ENCODE results near the gene LYRM1. TPM values are rescaled to one million over a fixed set of nuclear protein-coding genes. Genes with fewer than 3 reads are reported as not detected.
A peak's percentile ranks its signal among the peaks of the same experiment; 100 is the strongest.

The LYRM1 gene
- polyA plus RNA-seq, 1 of the 3 experiments (the other 2 are of a cell fraction): 18.1 TPM

DNA sequence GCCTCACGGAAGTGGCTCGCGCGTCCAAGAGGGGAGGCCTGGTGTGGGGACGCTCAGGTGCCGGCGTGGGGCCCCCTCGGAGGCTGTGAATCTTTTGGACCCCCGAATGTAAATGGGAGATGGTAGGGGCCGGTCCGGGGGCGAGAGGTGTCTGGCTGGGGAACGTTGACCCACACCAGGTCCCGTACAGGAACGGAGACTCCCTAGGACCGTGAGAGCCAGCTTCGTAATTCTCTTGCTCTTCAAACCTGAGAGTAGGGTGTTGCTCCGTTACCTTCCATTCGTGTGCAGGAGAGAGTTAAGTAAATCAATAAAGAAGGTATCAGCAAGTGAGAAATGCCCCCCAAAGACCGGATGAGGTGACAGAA is 481 bp downstream of the LYRM1 start:
- H3K79me2 ChIP-seq (ENCODE audit: insufficient read depth): peaks cover 72% of the 10 kb centered on the region
- no peak for DNase-seq
- H2AFZ ChIP-seq (ENCODE audit: low read depth): peak overlapping the region; percentile 20; the same call in 1 of the 2 replicates
- TF ChIP-seq GABPA (IDR thresholded peaks at IDR 0.05; ENCODE audit: low read depth) (no peak), FOXJ3 (CRISPR knock-in tag; IDR thresholded peaks at IDR 0.05) (peak; percentile 48; the same call in 1 of the 2 replicates), NFIC (IDR thresholded peaks at IDR 0.05; ENCODE audit: borderline replicate concordance) (no peak), EP300 (IDR thresholded peaks at IDR 0.05; ENCODE audit: borderline replicate concordance in 1 of 2, low read depth in 1 of 2, low read length in 1 of 2) (no peak), YY1 (IDR thresholded peaks at IDR 0.05; ENCODE audit: low read depth) (no peak)
- WGBS (ENCODE audit: low lambda C conversion rate): 3% methylated on average over 12 of the region's 20 CpGs
- H3K4me1 ChIP-seq (ENCODE audit: control insufficient read depth in 1 of 2, insufficient read depth in 2 of 2, low read depth in 1 of 2, low read length in 1 of 2): peaks cover 21 to 28% of the 10 kb centered on the region in 2 experiments
- H4K20me1 ChIP-seq (ENCODE audit: insufficient read depth): peaks cover 7% of the 10 kb centered on the region; the same call in 1 of the 2 replicates
- H3K4me3 ChIP-seq (ENCODE audit: low read depth in 2 of 2, low read length in 1 of 2): peak overlapping the region; percentile 84 to 95
- H3K9me2 ChIP-seq: no peaks in the 10 kb centered on the region
- ChIA-PET CTCF (interaction anchor here (2.3 kb wide), 1 partner anchor 51 kb away, joined by 10 read pairs; no protein-coding TSS in a partner anchor), POLR2A (interaction anchor here (0.6 to 2.1 kb wide), 3 partner anchors 13 to 1201 kb away, joined by 3 to 8 read pairs (median 3); partner anchors contain the start of genes ERI2 and REXO5)
- H3K9me3 ChIP-seq: no peaks in the 10 kb centered on the region
- H3K9ac ChIP-seq: peak overlapping the region; percentile 96
- peak overlapping the region; percentile 89 for H3K4me2 ChIP-seq
- H3F3A ChIP-seq (replicated peaks; ENCODE audit: insufficient read depth): peaks cover 11% of the 10 kb centered on the region
- H3K27me3 ChIP-seq (ENCODE audit: insufficient read depth): no peaks in the 10 kb centered on the region
- H3K36me3 ChIP-seq (replicated peaks in 1 of 2; ENCODE audit: control insufficient read depth in 1 of 2, insufficient read depth in 2 of 2, low read length in 1 of 2): peaks cover 5 to 19% of the 10 kb centered on the region in 2 experiments
- peak overlapping the region; percentile 93 to 98 for H3K27ac ChIP-seq (ENCODE audit: low read depth in 2 of 2, low read length in 1 of 2)

DNA sequence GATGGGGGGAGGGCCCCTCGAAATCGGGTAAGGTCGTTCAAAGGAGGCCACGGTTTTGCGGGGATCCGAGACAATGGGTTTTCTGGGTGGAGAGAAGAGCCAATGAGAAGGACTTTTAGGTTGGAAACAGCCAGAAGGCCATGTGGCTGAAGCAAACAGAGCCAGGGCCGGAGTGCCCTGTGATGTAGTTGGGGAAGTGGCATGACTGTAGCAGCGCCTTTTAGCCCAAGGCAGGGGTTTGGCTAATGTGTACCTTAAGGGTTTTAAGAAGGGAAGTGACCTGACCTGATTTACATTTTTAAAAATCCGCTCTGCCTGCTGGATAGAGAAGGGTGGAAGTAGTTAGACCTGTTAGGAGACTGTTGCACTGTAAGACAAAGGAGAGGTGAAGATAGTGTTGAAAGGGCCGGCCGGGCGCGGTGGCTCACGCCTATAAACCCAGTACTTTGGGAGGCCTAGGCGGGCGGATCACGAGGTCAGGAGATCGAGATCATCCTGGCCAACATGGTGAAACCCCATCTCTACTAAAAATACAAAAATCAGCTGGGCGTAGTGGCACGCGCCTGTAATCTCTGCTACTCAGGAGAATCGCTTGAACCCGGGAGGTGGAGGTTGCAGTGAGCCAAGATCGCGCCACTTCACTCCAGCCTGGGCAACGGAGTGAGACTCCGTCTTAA is 1.0 kb downstream of the LYRM1 start:
- H3K27me3 ChIP-seq (ENCODE audit: insufficient read depth): no peaks in the 10 kb centered on the region
- peak overlapping the region; percentile 20; the same call in 1 of the 2 replicates for H2AFZ ChIP-seq (ENCODE audit: low read depth)
- 28% methylated on average over 27 of the region's 27 CpGs for WGBS (ENCODE audit: low lambda C conversion rate)
- peaks cover 5 to 14% of the 10 kb centered on the region in 2 experiments for H3K36me3 ChIP-seq (replicated peaks in 1 of 2; ENCODE audit: control insufficient read depth in 1 of 2, insufficient read depth in 2 of 2, low read length in 1 of 2)
- peak overlapping the region; percentile 84 to 95 for H3K4me3 ChIP-seq (ENCODE audit: low read depth in 2 of 2, low read length in 1 of 2)
- H3F3A ChIP-seq (replicated peaks; ENCODE audit: insufficient read depth): peaks cover 16% of the 10 kb centered on the region
- peak overlapping the region; percentile 96 for H3K9ac ChIP-seq
- no peaks in the 10 kb centered on the region for H3K9me3 ChIP-seq
- peak overlapping the region; percentile 89 for H3K4me2 ChIP-seq
- ChIA-PET CTCF (interaction anchor here (1.9 kb wide), 1 partner anchor 183 kb away, joined by 4 read pairs; no protein-coding TSS in a partner anchor), POLR2A (interaction anchor here (0.6 kb wide), 1 partner anchor 1202 kb away, joined by 3 read pairs; no protein-coding TSS in a partner anchor)
- H3K27ac ChIP-seq (ENCODE audit: low read depth in 2 of 2, low read length in 1 of 2): peak overlapping the region; percentile 93 to 98
- peaks cover 67% of the 10 kb centered on the region for H3K79me2 ChIP-seq (ENCODE audit: insufficient read depth)
- H3K9me2 ChIP-seq: no peaks in the 10 kb centered on the region
- H4K20me1 ChIP-seq (ENCODE audit: insufficient read depth): peaks cover 7% of the 10 kb centered on the region; the same call in 1 of the 2 replicates
- DNase-seq: peak; percentile 66
- TF ChIP-seq, protein P1, sequence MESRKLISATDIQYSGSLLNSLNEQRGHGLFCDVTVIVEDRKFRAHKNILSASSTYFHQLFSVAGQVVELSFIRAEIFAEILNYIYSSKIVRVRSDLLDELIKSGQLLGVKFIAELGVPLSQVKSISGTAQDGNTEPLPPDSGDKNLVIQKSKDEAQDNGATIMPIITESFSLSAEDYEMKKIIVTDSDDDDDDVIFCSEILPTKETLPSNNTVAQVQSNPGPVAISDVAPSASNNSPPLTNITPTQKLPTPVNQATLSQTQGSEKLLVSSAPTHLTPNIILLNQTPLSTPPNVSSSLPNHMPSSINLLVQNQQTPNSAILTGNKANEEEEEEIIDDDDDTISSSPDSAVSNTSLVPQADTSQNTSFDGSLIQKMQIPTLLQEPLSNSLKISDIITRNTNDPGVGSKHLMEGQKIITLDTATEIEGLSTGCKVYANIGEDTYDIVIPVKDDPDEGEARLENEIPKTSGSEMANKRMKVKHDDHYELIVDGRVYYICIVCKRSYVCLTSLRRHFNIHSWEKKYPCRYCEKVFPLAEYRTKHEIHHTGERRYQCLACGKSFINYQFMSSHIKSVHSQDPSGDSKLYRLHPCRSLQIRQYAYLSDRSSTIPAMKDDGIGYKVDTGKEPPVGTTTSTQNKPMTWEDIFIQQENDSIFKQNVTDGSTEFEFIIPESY (IDR thresholded peaks at IDR 0.05; ENCODE audit: borderline replicate concordance, low read depth): no peak
- no peak for TF ChIP-seq EZH2phosphoT487 (IDR thresholded peaks at IDR 0.05; ENCODE audit: borderline replicate concordance, low read depth)
- no peak for TF ChIP-seq GABPA (IDR thresholded peaks at IDR 0.05; ENCODE audit: low read depth)
- TF ChIP-seq USF1 (IDR thresholded peaks at IDR 0.05; ENCODE audit: borderline replicate concordance, low read depth): no peak
- TF ChIP-seq SMC3 (IDR thresholded peaks at IDR 0.05; ENCODE audit: low read depth, low read length): no peak
- no peak for TF ChIP-seq TCF12 (IDR thresholded peaks at IDR 0.05)
- no peak for TF ChIP-seq RXRA (IDR thresholded peaks at IDR 0.05; ENCODE audit: borderline replicate concordance, low read depth)
- peak; percentile 87 for TF ChIP-seq MAX (IDR thresholded peaks at IDR 0.05; ENCODE audit: low read depth)
- peak; percentile 93 for TF ChIP-seq MXI1 (IDR thresholded peaks at IDR 0.05; ENCODE audit: low read depth, low read length)
- TF ChIP-seq, protein P2, sequence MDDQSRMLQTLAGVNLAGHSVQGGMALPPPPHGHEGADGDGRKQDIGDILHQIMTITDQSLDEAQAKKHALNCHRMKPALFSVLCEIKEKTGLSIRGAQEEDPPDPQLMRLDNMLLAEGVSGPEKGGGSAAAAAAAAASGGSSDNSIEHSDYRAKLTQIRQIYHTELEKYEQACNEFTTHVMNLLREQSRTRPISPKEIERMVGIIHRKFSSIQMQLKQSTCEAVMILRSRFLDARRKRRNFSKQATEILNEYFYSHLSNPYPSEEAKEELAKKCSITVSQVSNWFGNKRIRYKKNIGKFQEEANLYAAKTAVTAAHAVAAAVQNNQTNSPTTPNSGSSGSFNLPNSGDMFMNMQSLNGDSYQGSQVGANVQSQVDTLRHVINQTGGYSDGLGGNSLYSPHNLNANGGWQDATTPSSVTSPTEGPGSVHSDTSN (IDR thresholded peaks at IDR 0.05): no peak
- TF ChIP-seq USF2 (IDR thresholded peaks at IDR 0.05; ENCODE audit: borderline replicate concordance, low read depth, low read length): no peak
- 0 out of 2 replicates have a peak, but pooled peaks have one; percentile 28 for TF ChIP-seq SIN3A (IDR thresholded peaks at IDR 0.05; ENCODE audit: borderline replicate concordance, low read depth, low read length)
- TF ChIP-seq RCOR1 (IDR thresholded peaks at IDR 0.05; ENCODE audit: low read length): no peak
- TF ChIP-seq YY1 (IDR thresholded peaks at IDR 0.05; ENCODE audit: low read depth): no peak
- TF ChIP-seq FOSL2 (IDR thresholded peaks at IDR 0.05; ENCODE audit: borderline replicate concordance, low read depth): no peak
- peaks cover 22 to 33% of the 10 kb centered on the region in 2 experiments for H3K4me1 ChIP-seq (ENCODE audit: control insufficient read depth in 1 of 2, insufficient read depth in 2 of 2, low read depth in 1 of 2, low read length in 1 of 2)
